Omental fat pad (tissue), 4 donors: ENCODE data around the gene RFPL3. TPM values are rescaled to one million over a fixed set of nuclear protein-coding genes. Genes with fewer than 3 reads are reported as not detected.
"Not testable (repeated sequence)": the region's sequence is repeated elsewhere in the genome, so short reads cannot be mapped to it uniquely, and the experiment has no call there.

Experiments
- ATAC-seq: fragments of 150-250 bp; one replicate; pipeline ENCODE4 v1.9.1; 2016; ENCODE audit warnings: mild to moderate bottlenecking, moderate library complexity; ENCODE audit not compliant: low FRiP score
- DNase-seq: peaks from one replicate; pipeline ENCODE4 v3.0.0-alpha.2; 2019; ENCODE audit warnings: low spot score
- total RNA-seq, 4 donors: library from RNA; depleted of rRNA; stranded (reverse); fragments of >200 nt; gene quantifications; one replicate each; pipeline ENCODE4 v1.1.0, GENCODE V29; 2016
- TF ChIP-seq, protein P1 (sequence below), 3 donors: fragments of 450-650 bp; IDR thresholded peaks; one replicate each; pipeline ENCODE4 v1.5.1; 2016 to 2017; ENCODE audit warnings: antibody characterized with exemption in 3 of 3, mild to moderate bottlenecking in 3 of 3, moderate library complexity in 2 of 3

The RFPL3 gene
- total RNA-seq, 4 donors from 2014 or later, result not detected

DNA sequence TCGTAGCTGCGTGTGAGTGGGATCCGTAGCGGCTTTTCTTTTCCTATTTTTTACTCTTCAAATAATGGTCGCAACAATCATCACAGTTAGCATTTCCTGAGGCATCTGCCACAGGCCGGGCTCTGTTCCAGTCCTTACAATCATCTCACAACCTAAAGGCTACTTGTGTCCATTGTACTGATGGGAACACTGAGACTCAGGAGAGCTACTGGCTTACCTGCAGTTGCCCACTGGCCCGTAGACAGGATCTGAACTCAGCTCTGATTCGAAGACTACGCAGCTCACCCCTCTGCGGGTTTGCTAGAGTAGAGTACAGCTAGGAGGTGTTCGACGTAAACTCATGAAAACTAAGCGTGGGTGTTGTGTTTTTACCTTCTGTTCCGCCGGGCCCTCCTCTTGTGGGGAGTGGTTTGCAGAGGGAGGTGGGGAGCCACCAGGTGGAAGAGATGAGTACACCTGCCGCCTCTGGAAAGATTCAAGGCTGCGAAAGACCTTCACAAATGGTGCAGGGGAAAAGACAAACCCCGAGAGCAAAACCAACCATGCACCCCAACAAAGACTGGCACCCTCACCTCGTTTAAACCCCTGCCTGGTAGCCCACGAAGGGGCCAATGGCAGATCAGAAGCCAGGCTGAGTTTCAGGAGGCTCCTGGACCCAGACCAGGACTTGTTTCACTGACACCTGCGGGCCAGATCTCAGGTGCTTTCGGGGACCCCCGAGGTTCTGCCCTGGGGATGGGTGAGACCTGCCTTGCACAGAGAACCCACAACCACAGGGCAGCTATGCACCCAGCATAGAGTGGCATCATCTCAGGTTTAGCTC, 18.3 kb upstream of the RFPL3 start:
- TF ChIP-seq, protein P1, sequence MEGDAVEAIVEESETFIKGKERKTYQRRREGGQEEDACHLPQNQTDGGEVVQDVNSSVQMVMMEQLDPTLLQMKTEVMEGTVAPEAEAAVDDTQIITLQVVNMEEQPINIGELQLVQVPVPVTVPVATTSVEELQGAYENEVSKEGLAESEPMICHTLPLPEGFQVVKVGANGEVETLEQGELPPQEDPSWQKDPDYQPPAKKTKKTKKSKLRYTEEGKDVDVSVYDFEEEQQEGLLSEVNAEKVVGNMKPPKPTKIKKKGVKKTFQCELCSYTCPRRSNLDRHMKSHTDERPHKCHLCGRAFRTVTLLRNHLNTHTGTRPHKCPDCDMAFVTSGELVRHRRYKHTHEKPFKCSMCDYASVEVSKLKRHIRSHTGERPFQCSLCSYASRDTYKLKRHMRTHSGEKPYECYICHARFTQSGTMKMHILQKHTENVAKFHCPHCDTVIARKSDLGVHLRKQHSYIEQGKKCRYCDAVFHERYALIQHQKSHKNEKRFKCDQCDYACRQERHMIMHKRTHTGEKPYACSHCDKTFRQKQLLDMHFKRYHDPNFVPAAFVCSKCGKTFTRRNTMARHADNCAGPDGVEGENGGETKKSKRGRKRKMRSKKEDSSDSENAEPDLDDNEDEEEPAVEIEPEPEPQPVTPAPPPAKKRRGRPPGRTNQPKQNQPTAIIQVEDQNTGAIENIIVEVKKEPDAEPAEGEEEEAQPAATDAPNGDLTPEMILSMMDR (IDR thresholded peaks at IDR 0.05), result no peak
- ATAC-seq, result no peak
- no peak for DNase-seq

DNA sequence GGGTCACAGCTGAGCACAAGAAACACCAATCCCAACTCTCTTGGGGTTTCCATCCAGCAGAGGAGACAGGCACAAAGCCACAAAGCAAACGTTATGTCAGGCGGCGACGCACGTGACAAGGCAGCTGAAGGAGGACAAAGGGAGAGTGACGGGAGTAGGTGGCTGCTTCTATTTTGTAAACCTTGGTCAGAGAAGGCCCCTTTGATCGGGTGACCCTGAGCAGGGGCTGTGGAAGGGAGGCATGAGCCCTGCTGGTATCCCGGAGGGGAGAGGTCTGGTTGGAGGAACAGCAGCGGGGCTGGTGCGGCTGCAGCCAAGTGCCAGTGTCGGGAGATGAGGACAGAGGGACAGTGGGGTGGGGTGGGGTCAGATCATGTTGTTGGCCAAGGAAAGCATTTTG, 17.3 kb upstream of the RFPL3 start:
- ATAC-seq, result no peak
- TF ChIP-seq, protein P1 (IDR thresholded peaks at IDR 0.05), result no peak
- DNase-seq, result no peak

DNA sequence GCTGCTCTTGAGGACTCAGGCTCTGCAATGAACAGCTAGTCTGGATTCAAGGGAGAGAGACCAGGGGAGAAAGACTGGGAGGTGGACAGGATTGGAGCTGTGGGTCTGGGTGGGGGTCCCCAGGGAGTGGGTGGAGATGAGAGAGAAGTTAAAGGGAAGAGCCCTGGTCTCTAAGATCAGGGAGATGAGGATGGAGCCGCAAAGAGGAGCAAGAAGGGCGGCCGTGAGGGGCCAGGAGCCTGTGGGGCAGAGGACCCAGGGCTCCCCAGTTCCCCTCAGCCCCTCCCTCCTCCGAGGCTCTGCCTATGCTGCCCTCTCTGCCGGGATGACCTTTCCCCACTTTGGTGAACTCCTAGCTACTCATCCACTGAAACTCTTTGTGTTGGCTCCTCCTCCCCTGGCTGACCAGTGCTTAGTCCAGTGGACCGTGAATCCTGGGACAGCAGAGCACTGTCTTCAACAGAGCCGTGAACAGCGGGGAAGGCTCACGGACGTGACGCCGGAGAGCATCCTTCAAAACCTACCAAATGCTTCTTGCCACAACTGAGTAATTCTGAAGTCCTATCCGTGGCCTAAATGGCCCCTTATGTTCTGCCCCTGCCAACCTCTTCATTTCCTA, 16.4 kb upstream of the RFPL3 start:
- ATAC-seq (no peak), DNase-seq (no peak)
- TF ChIP-seq, protein P1 (IDR thresholded peaks at IDR 0.05), result no peak

DNA sequence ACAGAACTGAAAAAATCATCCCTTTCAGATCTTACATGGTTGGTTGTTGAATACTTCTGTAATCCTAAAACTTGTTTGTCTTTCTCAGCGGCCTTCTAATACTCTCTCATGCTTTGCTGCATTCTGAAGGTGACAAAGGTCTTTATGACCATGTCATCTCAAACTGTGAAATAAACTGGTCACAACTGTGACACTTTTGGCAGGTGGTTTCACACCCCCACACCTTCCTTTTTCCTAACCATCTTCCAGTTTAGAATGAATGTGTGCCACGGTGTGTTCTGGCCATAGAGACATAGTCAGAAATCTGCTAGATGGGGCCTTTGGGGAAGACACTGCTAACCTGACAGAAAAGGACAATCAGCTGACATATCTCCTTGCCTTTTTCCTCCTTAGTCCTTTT, 14.7 kb upstream of the RFPL3 start:
- no peak for ATAC-seq
- TF ChIP-seq, protein P1 (IDR thresholded peaks at IDR 0.05), result no peak
- DNase-seq, result no peak

DNA sequence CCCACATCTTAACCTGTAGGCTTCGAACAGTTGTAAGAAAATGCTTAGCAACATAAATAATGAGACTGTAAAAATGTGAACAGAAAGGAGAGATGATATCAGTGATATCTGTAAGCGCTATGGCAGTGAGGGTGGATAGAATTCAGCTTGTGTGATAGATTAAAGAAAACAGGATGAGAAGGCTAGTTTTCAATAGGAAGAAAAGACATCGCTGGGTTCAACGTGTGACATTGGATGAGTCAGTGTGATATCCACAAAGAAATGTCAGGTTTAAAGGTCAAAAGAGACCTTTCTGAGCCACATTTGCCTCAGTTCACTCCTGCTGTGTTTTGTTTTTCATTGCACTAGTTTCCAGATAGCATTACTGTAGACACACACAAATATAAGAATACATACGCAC, 13.7 kb upstream of the RFPL3 start:
- ATAC-seq, result no peak
- DNase-seq, result no peak
- TF ChIP-seq, protein P1 (IDR thresholded peaks at IDR 0.05), result no peak

DNA sequence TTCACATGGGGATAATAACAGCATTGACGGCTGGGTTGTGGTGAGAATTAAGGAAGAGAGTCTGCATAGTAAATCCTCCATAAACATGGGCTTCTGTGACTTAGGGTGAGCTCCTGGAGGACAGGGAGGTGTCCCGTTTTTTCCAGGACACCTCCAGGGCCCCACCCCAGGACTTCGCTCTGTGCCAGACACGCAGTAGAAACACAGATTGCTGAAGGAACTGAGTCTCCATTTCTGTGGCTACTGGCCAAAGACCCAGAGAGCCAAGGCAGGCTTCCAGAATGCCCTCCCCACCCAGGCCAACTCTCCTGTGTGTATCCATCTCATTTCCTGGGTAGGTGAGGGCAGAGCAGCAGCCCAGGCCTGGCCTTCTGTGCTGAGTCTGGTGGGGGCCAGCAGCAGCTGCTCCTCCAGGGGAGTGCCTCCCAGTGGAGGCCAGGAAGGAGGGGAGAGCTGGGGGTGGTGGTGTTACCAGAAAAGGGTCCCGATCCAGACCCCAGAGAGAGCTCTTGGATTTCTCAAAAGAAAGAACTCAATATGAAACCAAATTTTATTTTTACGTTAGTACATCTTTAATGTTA, 9.5 kb upstream of the RFPL3 start:
- TF ChIP-seq, protein P1 (IDR thresholded peaks at IDR 0.05), result no peak
- DNase-seq, result no peak
- ATAC-seq, result no peak

DNA sequence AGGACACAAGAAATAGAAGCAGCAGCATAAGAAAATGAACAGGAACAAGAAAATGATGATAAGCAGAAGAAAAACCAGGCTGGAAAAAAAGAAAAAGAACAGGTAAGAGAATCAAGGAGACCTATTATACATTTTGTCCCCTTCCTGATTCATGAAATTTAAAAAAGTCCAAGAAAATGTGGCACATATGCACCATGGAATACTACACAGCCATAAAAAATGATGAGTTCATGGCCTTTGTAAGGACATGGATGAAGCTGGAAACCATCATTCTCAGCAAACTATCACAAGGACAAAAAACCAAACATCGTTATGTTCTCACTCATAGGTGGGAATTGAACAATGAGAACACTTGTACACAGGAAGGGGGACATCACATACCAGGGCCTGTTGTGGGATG, 5.8 kb upstream of the RFPL3 start:
- not testable (repeated sequence) for DNase-seq, ATAC-seq
